SU-DHL-6 (cell line): ENCODE results near the gene NIN.
A peak's percentile ranks its signal among the peaks of the same experiment; 100 is the strongest.

Experiments used
- H2AFZ ChIP-seq: fragments of 200-600 bp; sonication (generic); 2 replicates; pipeline ENCODE4 v1.6.1; 2014; ENCODE audit warnings: low read depth, mild to moderate bottlenecking, moderate library complexity, mixed read lengths, antibody characterized with exemption, low read length; ENCODE audit not compliant: severe bottlenecking
- H3F3A ChIP-seq: fragments of 200-600 bp; shearing (Covaris generic); 2 replicates; pipeline ENCODE4 v1.6.0; 2016; ENCODE audit warnings: antibody characterized with exemption, mild to moderate bottlenecking; ENCODE audit not compliant: insufficient read depth
- H3K27ac ChIP-seq: fragments of 200-600 bp; sonication (generic); 2 replicates; pipeline ENCODE4 v1.5.1; 2016; ENCODE audit warnings: low read depth, mild to moderate bottlenecking, low read length, moderate library complexity, mixed read lengths
- H3K27me3 ChIP-seq: fragments of 200-600 bp; sonication (generic), shearing (Covaris generic); 2 replicates; pipeline ENCODE4 v1.6.0; 2014; ENCODE audit warnings: mild to moderate bottlenecking, low read length
- H3K36me3 ChIP-seq: fragments of 200-600 bp; sonication (generic); 2 replicates; pipeline ENCODE4 v1.6.1; 2014; ENCODE audit warnings: mild to moderate bottlenecking, low read length, mixed read lengths
- H3K4me2 ChIP-seq: fragments of 300-600, 200-600 bp; shearing (Covaris generic), sonication (generic); 2 replicates; pipeline ENCODE4 v1.6.0; 2014; ENCODE audit warnings: low read length, low read depth, mild to moderate bottlenecking; ENCODE audit not compliant: poor library complexity, severe bottlenecking
- H3K4me3 ChIP-seq: fragments of 200-600 bp; sonication (generic); 2 replicates; pipeline ENCODE4 v1.5.1; 2014; ENCODE audit warnings: antibody characterized with exemption, low read length, mild to moderate bottlenecking, mixed read lengths; ENCODE audit not compliant: insufficient read depth, poor library complexity, severe bottlenecking
- H3K79me2 ChIP-seq: fragments of 200-600 bp; sonication (generic); 2 replicates; pipeline ENCODE4 v1.6.1; 2014; ENCODE audit warnings: mild to moderate bottlenecking, low read length, moderate library complexity; ENCODE audit not compliant: insufficient read depth
- H3K9ac ChIP-seq: fragments of 200-600 bp; sonication (generic); 2 replicates; pipeline ENCODE4 v1.7.0; 2014; ENCODE audit warnings: mild to moderate bottlenecking, low read length
- H3K9me2 ChIP-seq: fragments of 200-600 bp; sonication (generic); replicated peaks from 2 replicates; pipeline ENCODE4 v1.6.1; 2014; ENCODE audit warnings: low read length; ENCODE audit not compliant: insufficient read depth
- H3K9me3 ChIP-seq: fragments of 200-600 bp; sonication (generic); 2 replicates; pipeline ENCODE4 v1.6.1; 2014; ENCODE audit warnings: low read length, mixed read lengths; ENCODE audit not compliant: insufficient read depth
- H4K20me1 ChIP-seq: fragments of 200-600 bp; sonication (generic); 2 replicates; pipeline ENCODE4 v1.6.1; 2014; ENCODE audit warnings: low read depth, mild to moderate bottlenecking, antibody characterized with exemption, low read length, moderate library complexity, mixed read lengths
- EZH2phosphoT487 ChIP-seq: fragments of 200-600 bp; sonication (generic), shearing (Covaris generic); conservative IDR thresholded peaks from 2 replicates; pipeline ENCODE4 v1.6.1; 2018; ENCODE audit warnings: mild to moderate bottlenecking, antibody characterized with exemption, low read length, moderate library complexity, mixed read lengths
- TF ChIP-seq, protein P1 (sequence below): fragments of 200-600 bp; sonication (generic); IDR thresholded peaks from one replicate; pipeline ENCODE4 v1.5.1; 2017; ENCODE audit warnings: antibody characterized with exemption, mild to moderate bottlenecking, low read length, moderate library complexity; ENCODE audit not compliant: insufficient read depth, poor library complexity, severe bottlenecking

NIN gene

DNA sequence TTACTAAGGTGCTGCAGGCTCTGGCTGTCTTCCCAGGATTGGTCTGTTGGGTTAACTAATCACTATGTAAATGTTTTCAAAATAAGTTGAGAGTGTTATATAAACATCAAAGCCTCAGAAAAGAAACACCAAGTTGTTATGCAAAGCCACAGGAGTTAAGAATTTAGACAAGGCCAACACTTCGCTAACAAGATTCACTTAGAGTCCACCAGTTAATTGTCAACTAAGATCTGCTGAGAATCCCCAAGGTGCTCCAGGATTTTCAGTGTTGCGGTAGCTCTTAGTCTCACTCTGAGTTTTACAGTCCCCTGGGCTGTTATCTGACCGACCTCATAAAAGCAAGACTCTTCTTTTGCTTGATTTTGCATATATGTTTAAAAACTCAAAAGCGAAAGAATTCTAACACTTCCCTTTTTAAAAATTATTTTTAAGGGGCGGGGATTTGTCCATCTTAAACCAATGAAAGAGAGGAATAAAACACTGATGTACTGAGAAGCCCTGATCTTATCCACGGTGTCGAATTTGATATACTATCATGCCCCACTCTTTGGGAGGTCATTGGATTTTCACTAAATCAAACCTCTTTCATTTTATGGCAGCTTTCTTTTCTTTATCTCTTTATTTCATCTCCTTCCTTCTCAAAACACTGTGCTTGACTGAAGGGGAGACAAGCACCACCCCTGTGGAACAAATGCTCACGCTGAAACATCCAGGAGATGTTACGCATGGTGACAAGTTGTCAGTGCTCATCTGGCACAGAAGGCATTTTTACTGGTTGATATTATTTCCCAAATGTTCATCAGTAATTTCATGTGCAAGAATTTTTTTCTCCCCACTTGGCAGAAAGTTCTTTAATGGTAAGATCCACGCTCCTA is 7.0 kb downstream of the NIN start:
- H3F3A ChIP-seq: peaks cover 49% of the 10 kb centered on the region
- H4K20me1 ChIP-seq: peaks cover 8% of the 10 kb centered on the region; the same call in 1 of the 2 replicates
- H3K9me3 ChIP-seq: no peaks in the 10 kb centered on the region
- TF ChIP-seq EZH2phosphoT487: no peak
- TF ChIP-seq, protein P1, sequence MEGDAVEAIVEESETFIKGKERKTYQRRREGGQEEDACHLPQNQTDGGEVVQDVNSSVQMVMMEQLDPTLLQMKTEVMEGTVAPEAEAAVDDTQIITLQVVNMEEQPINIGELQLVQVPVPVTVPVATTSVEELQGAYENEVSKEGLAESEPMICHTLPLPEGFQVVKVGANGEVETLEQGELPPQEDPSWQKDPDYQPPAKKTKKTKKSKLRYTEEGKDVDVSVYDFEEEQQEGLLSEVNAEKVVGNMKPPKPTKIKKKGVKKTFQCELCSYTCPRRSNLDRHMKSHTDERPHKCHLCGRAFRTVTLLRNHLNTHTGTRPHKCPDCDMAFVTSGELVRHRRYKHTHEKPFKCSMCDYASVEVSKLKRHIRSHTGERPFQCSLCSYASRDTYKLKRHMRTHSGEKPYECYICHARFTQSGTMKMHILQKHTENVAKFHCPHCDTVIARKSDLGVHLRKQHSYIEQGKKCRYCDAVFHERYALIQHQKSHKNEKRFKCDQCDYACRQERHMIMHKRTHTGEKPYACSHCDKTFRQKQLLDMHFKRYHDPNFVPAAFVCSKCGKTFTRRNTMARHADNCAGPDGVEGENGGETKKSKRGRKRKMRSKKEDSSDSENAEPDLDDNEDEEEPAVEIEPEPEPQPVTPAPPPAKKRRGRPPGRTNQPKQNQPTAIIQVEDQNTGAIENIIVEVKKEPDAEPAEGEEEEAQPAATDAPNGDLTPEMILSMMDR: no peak
- no peak overlapping the region for H2AFZ ChIP-seq
- peaks cover 100% of the 10 kb centered on the region for H3K79me2 ChIP-seq
- H3K36me3 ChIP-seq: peaks cover 13% of the 10 kb centered on the region
- H3K27ac ChIP-seq: peak overlapping the region; percentile 87
- no peaks in the 10 kb centered on the region for H3K27me3 ChIP-seq
- peak overlapping the region; percentile 89 for H3K4me2 ChIP-seq
- H3K9me2 ChIP-seq: no peaks in the 10 kb centered on the region
- H3K4me3 ChIP-seq: peak overlapping the region; percentile 41
- peak overlapping the region; percentile 56 for H3K9ac ChIP-seq

- Histone ChIP-seq H3K9me3 (no peaks in the 10 kb centered on the region), H3K27ac (peak overlapping the region; percentile 87), H3F3A (peaks cover 50% of the 10 kb centered on the region), H3K4me3 (peak overlapping the region; percentile 41), H3K9ac (peak overlapping the region; percentile 56), H2AFZ (no peak overlapping the region), H3K9me2 (no peaks in the 10 kb centered on the region), H3K4me2 (peak overlapping the region; percentile 89), H3K36me3 (peaks cover 19% of the 10 kb centered on the region), H4K20me1 (0 out of 2 replicates have a peak, but pooled peaks cover 3% of the 10 kb centered on the region), H3K79me2 (peaks cover 100% of the 10 kb centered on the region), H3K27me3 (no peaks in the 10 kb centered on the region)
- TF ChIP-seq, protein P1: no peak
- no peak for TF ChIP-seq EZH2phosphoT487
Observed at GRCh38 chr14:50823051-50823761, 7.8 kb downstream of the NIN start.

DNA sequence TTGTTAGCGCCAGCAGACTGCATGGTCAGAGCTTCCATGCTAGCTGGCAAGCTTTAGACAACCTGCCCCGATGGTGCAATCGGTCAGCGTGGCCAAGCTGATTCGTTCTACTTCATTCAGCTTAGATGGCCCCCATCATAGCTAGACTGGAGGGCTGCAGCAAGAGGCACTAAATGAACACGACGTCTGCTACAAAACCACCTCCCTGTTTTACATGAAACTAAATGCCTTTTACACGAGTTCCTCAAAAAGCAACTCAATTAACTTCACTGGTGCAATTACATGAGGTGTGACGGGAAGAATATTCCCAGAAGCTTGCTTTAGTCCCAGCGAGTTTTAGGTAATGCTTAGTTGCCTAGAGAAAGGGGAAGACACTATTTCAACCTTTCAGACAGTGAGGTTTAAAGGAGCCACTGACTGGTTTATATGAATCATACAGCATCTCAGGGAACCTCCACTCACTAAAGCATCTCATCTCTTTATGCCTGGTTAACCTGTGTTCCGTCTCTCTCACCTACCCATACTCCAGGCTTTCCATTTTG is 8.4 kb downstream of the NIN start:
- Histone ChIP-seq H3K27ac (peak overlapping the region; percentile 87), H3K9me3 (no peaks in the 10 kb centered on the region), H2AFZ (no peak overlapping the region), H3K4me2 (peak overlapping the region; percentile 89), H3K4me3 (peak overlapping the region; percentile 41), H3K9ac (peak overlapping the region; percentile 56), H3F3A (peaks cover 51% of the 10 kb centered on the region), H4K20me1 (no peaks in the 10 kb centered on the region), H3K36me3 (peaks cover 19% of the 10 kb centered on the region), H3K27me3 (no peaks in the 10 kb centered on the region), H3K9me2 (no peaks in the 10 kb centered on the region), H3K79me2 (peaks cover 98% of the 10 kb centered on the region)
- no peak for TF ChIP-seq EZH2phosphoT487
- TF ChIP-seq, protein P1: no peak
